NT2/D1 (cell line): ENCODE results near the gene ARL8B.

Experiments
- SUZ12 ChIP-seq: IDR thresholded peaks from 2 replicates; pipeline ENCODE4 v1.6.1; 2011; ENCODE audit not compliant: insufficient read length, insufficient read depth; ENCODE audit errors: extremely low read depth
- YY1 ChIP-seq: IDR thresholded peaks from 2 replicates; pipeline ENCODE4 v1.6.1; 2011; ENCODE audit not compliant: insufficient read length, insufficient read depth
- ZNF274 ChIP-seq: IDR thresholded peaks from 2 replicates; pipeline ENCODE4 v1.6.1; 2011; ENCODE audit warnings: mild to moderate bottlenecking, low read depth, low read length

DNA sequence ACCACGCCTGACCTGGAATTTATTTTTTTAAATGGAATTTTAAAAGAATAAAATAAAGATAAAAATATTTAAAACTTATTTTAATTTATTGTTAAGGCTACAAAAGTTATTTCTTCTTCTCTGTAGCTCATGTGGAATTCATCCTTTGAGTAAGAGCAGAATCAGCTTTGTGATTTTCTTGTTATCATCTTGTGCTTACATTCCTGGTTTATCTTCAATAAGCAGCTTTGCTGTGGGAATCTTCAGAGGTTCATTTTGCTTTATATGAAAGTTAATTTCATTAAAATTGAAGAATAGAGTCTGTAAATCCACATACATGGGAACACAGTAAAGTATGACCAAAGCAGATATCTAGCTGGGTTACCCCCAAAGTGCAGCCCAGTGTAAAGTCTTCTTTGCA is 35.4 kb upstream of the ARL8B start:
- TF ChIP-seq ZNF274: no peak
- no peak for TF ChIP-seq SUZ12
- TF ChIP-seq YY1: no peak
